Mesenteric fat pad (tissue), 1 donor: ENCODE data around the gene CDC42SE1. TPM values are rescaled to one million over a fixed set of nuclear protein-coding genes. Genes with fewer than 3 reads are reported as not detected.

Experiments
- DNase-seq: peaks from one replicate; pipeline ENCODE4 v3.0.0-alpha.2; 2020; ENCODE audit warnings: low spot score
- long read RNA-seq: library from polyadenylated mRNA; unstranded; transcript quantifications from one replicate; pipeline ENCODE4 v2.0.0, GENCODE V29; 2020
- total RNA-seq: library from RNA; stranded (reverse); fragmentation: NEBNext Ultra II Directional; extraction: Animal tissue kit (Norgen Biotek cat#: 25700); gene quantifications from one replicate; pipeline ENCODE4 v1.2.1, GENCODE V29; 2021
- donor health status: DM: yes; HTN: yes; CAD: no.

Gene CDC42SE1
- 97.4 TPM for total RNA-seq
- long read RNA-seq, transcript CDC42SE1-201 (5 exons, 3,045 nt) = major isoform, 52 of 93 reads
- long read RNA-seq, partial matches to known transcripts = 4 of 93 reads
- long read RNA-seq, other reads (novel, unspliced or antisense) = 30 of 93 reads

- peak; percentile 97 for DNase-seq
Observed at GRCh38 chr1:151059109-151060006, at the start of gene CDC42SE1. Gene CDC42SE1 (minus strand): TSS chr1:151059622. CDS start chr1:151055730, 3,892 bp downstream.

- peak; percentile 30 for DNase-seq
Observed at GRCh38 chr1:151108331-151108730, 48.9 kb upstream of the CDC42SE1 start.

GRCh38 chr1:151106894-151107293 is 47.5 kb upstream of the CDC42SE1 start:
- DNase-seq = no peak

- DNase-seq = no peak
Observed at GRCh38 chr1:151104630-151105029, 45.2 kb upstream of the CDC42SE1 start.

- DNase-seq = peak; percentile 9
Observed at GRCh38 chr1:151098126-151098525, 38.7 kb upstream of the CDC42SE1 start.

- DNase-seq = peak; percentile 41
Observed at GRCh38 chr1:151097426-151097825, 38.0 kb upstream of the CDC42SE1 start.

GRCh38 chr1:151085953-151086559 is 26.6 kb upstream of the CDC42SE1 start:
- peak; percentile 51 for DNase-seq

GRCh38 chr1:151072224-151072623 is 12.8 kb upstream of the CDC42SE1 start:
- peak; percentile 43 for DNase-seq

GRCh38 chr1:151070474-151071276 is 11.3 kb upstream of the CDC42SE1 start, which contains the start of gene GABPB2:
Gene GABPB2 (plus strand): TSS chr1:151070761. CDS start chr1:151088190, 17,429 bp downstream.
- DNase-seq = peak; percentile 96

GRCh38 chr1:151069103-151069486 is 9.7 kb upstream of the CDC42SE1 start:
- DNase-seq = no peak

GRCh38 chr1:151067185-151067584 is 7.8 kb upstream of the CDC42SE1 start:
- no peak for DNase-seq

- no peak for DNase-seq
Observed at GRCh38 chr1:151065089-151065645, 5.7 kb upstream of the CDC42SE1 start.

GRCh38 chr1:151062741-151063371 is 3.4 kb upstream of the CDC42SE1 start:
- DNase-seq = no peak

GRCh38 chr1:151061704-151062103 is 2.3 kb upstream of the CDC42SE1 start:
- no peak for DNase-seq

GRCh38 chr1:151060657-151061421 is 1.4 kb upstream of the CDC42SE1 start:
- DNase-seq = no peak

GRCh38 chr1:151060007-151060656 is 710 bp upstream of the CDC42SE1 start, which contains the start of gene MLLT11:
Gene MLLT11 (plus strand): TSS chr1:151060397. CDS start chr1:151067225, 6,828 bp downstream.
- DNase-seq = no peak

- no peak for DNase-seq
Observed at GRCh38 chr1:151058692-151059091, 730 bp downstream of the CDC42SE1 start.

- no peak for DNase-seq
Observed at GRCh38 chr1:151056149-151056548, 3.3 kb downstream of the CDC42SE1 start.

- no peak for DNase-seq
Observed at GRCh38 chr1:151055581-151055980, 3.8 kb downstream of the CDC42SE1 start.
